Cardiac septum (tissue), 1 donor: ENCODE results near the gene ZNF695. TPM values are rescaled to one million over a fixed set of nuclear protein-coding genes. Genes with fewer than 3 reads are reported as not detected.
"Not testable (repeated sequence)": the region's sequence is repeated elsewhere in the genome, so short reads cannot be mapped to it uniquely, and the experiment has no call there.

Experiments used
- DNase-seq: peaks from one replicate; pipeline ENCODE4 v3.0.0-alpha.2; 2020; ENCODE audit warnings: low spot score
- intact Hi-C: fragments of 100-400 bp; cut with DNase I; formaldehyde crosslinking; loops from one replicate; pipeline ENCODE4 v1.14.0; 2022
- long read RNA-seq: library from polyadenylated mRNA; unstranded; transcript quantifications from one replicate; pipeline ENCODE4 v2.0.0, GENCODE V29; 2021
- total RNA-seq: library from RNA; stranded (reverse); fragmentation: NEBNext Ultra II Directional; extraction: Animal tissue kit (Norgen Biotek cat#: 25700); gene quantifications from one replicate; pipeline ENCODE4 v1.2.1, GENCODE V29; 2021
- donor health status: DM: no; HTN: no; CAD: no.

Gene ZNF695
- total RNA-seq = not detected
- long read RNA-seq = 0 reads

GRCh38 chr1:247007511-247008405, at the start of gene ZNF695:
TSS of gene ZNF695 (minus strand) at chr1:247008057. CDS start at chr1:247007908, 149 bp downstream.
- peak; percentile 87 for DNase-seq
- intact Hi-C loops = no loop called here

- no peak for DNase-seq
- intact Hi-C loops = no loop called here
These were observed 48.2 kb upstream of the ZNF695 start for GRCh38 chr1:247056071-247056470.

- intact Hi-C loops = no loop called here
- DNase-seq = no peak
These were observed 47.1 kb upstream of the ZNF695 start for GRCh38 chr1:247054992-247055415.

GRCh38 chr1:247047702-247048101, 39.8 kb upstream of the ZNF695 start:
- intact Hi-C loops = loop anchor here (5.0 kb wide), 1 partner anchor 325 kb away; no protein-coding TSS in a partner anchor
- DNase-seq = no peak

- no peak for DNase-seq
- intact Hi-C loops = loop anchor here (5.0 kb wide), 1 partner anchor 325 kb away; no protein-coding TSS in a partner anchor
These were observed 39.4 kb upstream of the ZNF695 start for GRCh38 chr1:247047260-247047659.

- intact Hi-C loops = no loop called here
- no peak for DNase-seq
These were observed 35.5 kb upstream of the ZNF695 start for GRCh38 chr1:247043406-247043805.

- intact Hi-C loops = no loop called here
- DNase-seq = no peak
These were observed 29.9 kb upstream of the ZNF695 start for GRCh38 chr1:247037511-247038320.

GRCh38 chr1:247032306-247032705, 24.4 kb upstream of the ZNF695 start:
- intact Hi-C loops, DNase-seq: not testable (repeated sequence)

GRCh38 chr1:247024658-247025057, 16.8 kb upstream of the ZNF695 start:
- DNase-seq, intact Hi-C loops: not testable (repeated sequence)

GRCh38 chr1:247013391-247013790, 5.5 kb upstream of the ZNF695 start:
- intact Hi-C loops = no loop called here

GRCh38 chr1:247008406-247008799, 546 bp upstream of the ZNF695 start:
- intact Hi-C loops = no loop called here
- DNase-seq = no peak

More at GRCh38 chr1:247013391-247013790, 5.5 kb upstream of the ZNF695 start:
- DNase-seq = no peak

- intact Hi-C loops, DNase-seq: not testable (repeated sequence)
These were observed 3.8 kb downstream of the ZNF695 start for GRCh38 chr1:247004081-247004480.

GRCh38 chr1:246989901-246990300, 18.0 kb downstream of the ZNF695 start:
- no peak for DNase-seq
- intact Hi-C loops = no loop called here

GRCh38 chr1:246988316-246988715, 19.5 kb downstream of the ZNF695 start:
- intact Hi-C loops = no loop called here
- no peak for DNase-seq

- no peak for DNase-seq
- intact Hi-C loops = no loop called here
These were observed 20.7 kb downstream of the ZNF695 start for GRCh38 chr1:246987083-246987690.

- intact Hi-C loops = no loop called here
- no peak for DNase-seq
These were observed 29.1 kb downstream of the ZNF695 start for GRCh38 chr1:246978785-246979184.

GRCh38 chr1:246978281-246978680, 29.6 kb downstream of the ZNF695 start:
- no peak for DNase-seq
- intact Hi-C loops = no loop called here

- no peak for DNase-seq
- intact Hi-C loops = loop anchor here (1.0 kb wide), 1 partner anchor 65 kb away; no protein-coding TSS in a partner anchor
These were observed 35.9 kb downstream of the ZNF695 start for GRCh38 chr1:246971969-246972368.

- peak; percentile 86 for DNase-seq
- intact Hi-C loops = loop anchor here (1.0 kb wide), 1 partner anchor 64 kb away; no protein-coding TSS in a partner anchor
These were observed 36.7 kb downstream of the ZNF695 start for GRCh38 chr1:246971090-246971721.
